ENCODE results near the gene BOD1.

DNA sequence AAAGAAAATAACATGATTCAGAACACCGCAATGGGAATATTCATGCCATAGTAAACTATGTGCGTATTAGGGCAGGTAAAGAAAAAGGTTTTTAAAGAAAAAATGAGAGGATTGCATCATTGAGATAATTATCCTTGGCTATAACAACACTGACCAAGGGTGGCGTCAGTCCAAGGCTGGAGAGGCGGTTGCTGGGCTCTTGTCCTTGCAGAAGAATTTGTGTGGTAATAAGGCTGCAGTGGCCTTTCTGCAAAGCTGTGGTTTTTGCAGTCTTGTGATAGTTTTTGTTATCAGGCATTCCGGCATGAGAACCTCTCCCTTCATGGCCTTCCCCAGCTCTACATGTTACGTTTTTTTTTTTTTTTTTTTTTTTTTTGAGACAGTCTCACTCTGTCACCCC lies 14.0 kb downstream of the BOD1 start:
- TF ChIP-seq, protein P1, sequence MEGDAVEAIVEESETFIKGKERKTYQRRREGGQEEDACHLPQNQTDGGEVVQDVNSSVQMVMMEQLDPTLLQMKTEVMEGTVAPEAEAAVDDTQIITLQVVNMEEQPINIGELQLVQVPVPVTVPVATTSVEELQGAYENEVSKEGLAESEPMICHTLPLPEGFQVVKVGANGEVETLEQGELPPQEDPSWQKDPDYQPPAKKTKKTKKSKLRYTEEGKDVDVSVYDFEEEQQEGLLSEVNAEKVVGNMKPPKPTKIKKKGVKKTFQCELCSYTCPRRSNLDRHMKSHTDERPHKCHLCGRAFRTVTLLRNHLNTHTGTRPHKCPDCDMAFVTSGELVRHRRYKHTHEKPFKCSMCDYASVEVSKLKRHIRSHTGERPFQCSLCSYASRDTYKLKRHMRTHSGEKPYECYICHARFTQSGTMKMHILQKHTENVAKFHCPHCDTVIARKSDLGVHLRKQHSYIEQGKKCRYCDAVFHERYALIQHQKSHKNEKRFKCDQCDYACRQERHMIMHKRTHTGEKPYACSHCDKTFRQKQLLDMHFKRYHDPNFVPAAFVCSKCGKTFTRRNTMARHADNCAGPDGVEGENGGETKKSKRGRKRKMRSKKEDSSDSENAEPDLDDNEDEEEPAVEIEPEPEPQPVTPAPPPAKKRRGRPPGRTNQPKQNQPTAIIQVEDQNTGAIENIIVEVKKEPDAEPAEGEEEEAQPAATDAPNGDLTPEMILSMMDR (IDR thresholded peaks at IDR 0.05; ENCODE audit: low read depth, low read length, poor library complexity, severe bottlenecking): no peak
- no peak for TF ChIP-seq EZH2phosphoT487 (IDR thresholded peaks at IDR 0.05; ENCODE audit: borderline replicate concordance, low read length)
